Amniotic epithelial cell (primary cell): ENCODE results near the gene MKS1.

Experiments used
- DNase-seq: peaks from one replicate; pipeline ENCODE4 v3.0.0-alpha.2; 2010; ENCODE audit warnings: low read depth

Gene MKS1

GRCh38 chr17:58244963-58245362 lies 25.9 kb upstream of the MKS1 start:
- DNase-seq = peak; percentile 2

- DNase-seq = no peak
Observed at GRCh38 chr17:58242171-58242784, 23.2 kb upstream of the MKS1 start.

GRCh38 chr17:58239987-58240386 lies 20.9 kb upstream of the MKS1 start:
- DNase-seq = no peak

GRCh38 chr17:58238147-58238634 lies 19.1 kb upstream of the MKS1 start, which contains the start of gene LPO:
LPO (plus strand) TSS chr17:58238584; CDS start chr17:58242980, 4,396 bp downstream.
- DNase-seq = peak; percentile 19

GRCh38 chr17:58236394-58236793 lies 17.3 kb upstream of the MKS1 start:
- DNase-seq = no peak

- no peak for DNase-seq
Observed at GRCh38 chr17:58235821-58236220, 16.8 kb upstream of the MKS1 start.

- DNase-seq = no peak
Observed at GRCh38 chr17:58234512-58234911, 15.5 kb upstream of the MKS1 start.

GRCh38 chr17:58233543-58233942 lies 14.5 kb upstream of the MKS1 start:
- no peak for DNase-seq

GRCh38 chr17:58232707-58233156 lies 13.7 kb upstream of the MKS1 start:
- DNase-seq = peak; percentile 92

GRCh38 chr17:58231641-58232040 lies 12.6 kb upstream of the MKS1 start:
- no peak for DNase-seq

- no peak for DNase-seq
Observed at GRCh38 chr17:58229881-58230280, 10.8 kb upstream of the MKS1 start.

- DNase-seq = no peak
Observed at GRCh38 chr17:58229384-58229783, 10.3 kb upstream of the MKS1 start.

GRCh38 chr17:58228679-58229078 lies 9.6 kb upstream of the MKS1 start:
- no peak for DNase-seq

GRCh38 chr17:58227733-58228132 lies 8.7 kb upstream of the MKS1 start:
- no peak for DNase-seq

- DNase-seq = peak; percentile 64
Observed at GRCh38 chr17:58224315-58224714, 5.3 kb upstream of the MKS1 start.

- DNase-seq = no peak
Observed at GRCh38 chr17:58219789-58220183, 731 bp upstream of the MKS1 start.

GRCh38 chr17:58217766-58218165 lies 1.3 kb downstream of the MKS1 start:
- peak; percentile 71 for DNase-seq

GRCh38 chr17:58215685-58216084 lies 3.4 kb downstream of the MKS1 start:
- DNase-seq = no peak

GRCh38 chr17:58210922-58211321 lies 8.1 kb downstream of the MKS1 start:
- DNase-seq = no peak

- no peak for DNase-seq
Observed at GRCh38 chr17:58208344-58208743, 10.7 kb downstream of the MKS1 start.

GRCh38 chr17:58207451-58207850 lies 11.6 kb downstream of the MKS1 start:
- no peak for DNase-seq

GRCh38 chr17:58205936-58206335 lies 13.1 kb downstream of the MKS1 start:
- no peak for DNase-seq

- no peak for DNase-seq
Observed at GRCh38 chr17:58204796-58205195, 14.3 kb downstream of the MKS1 start.

- DNase-seq = no peak
Observed at GRCh38 chr17:58202859-58203258, 16.2 kb downstream of the MKS1 start.
